Dermis blood vessel endothelial cell (primary cell): ENCODE data around the gene ZNF618. TPM values are rescaled to one million over a fixed set of nuclear protein-coding genes. Genes with fewer than 3 reads are reported as not detected.

ENCODE experiments used
- total RNA-seq: library from RNA; depleted of rRNA; stranded (reverse); fragments of >200 nt; gene quantifications from 2 replicates; pipeline ENCODE4 v1.2.3, GENCODE V29; 2014

ZNF618 gene
- total RNA-seq, 1 donor from 2014 or later: 11.7 TPM

Other genes starting within 250 kb of the ZNF618 start
- 0.17 TPM in 1 of 2 replicates, not detected in the other for gene AMBP, start 202.0 kb downstream of the ZNF618 start, total RNA-seq
- 0.14 and 0.17 TPM in 2 replicates for gene KIF12, start 223.0 kb downstream of the ZNF618 start, total RNA-seq